GM12878 (cell line): ENCODE results near the gene ASCC3. TPM values are rescaled to one million over a fixed set of nuclear protein-coding genes. Genes with fewer than 3 reads are reported as not detected.

Experiments used
- ATAC-seq: fragments of 200-7000 bp; cut with Tn5 transposase; 3 replicates; pipeline ENCODE4 v1.9.1; 2020; ENCODE audit warnings: mild to moderate bottlenecking, moderate library complexity
- BruUV-seq: library from RNA; stranded (reverse); fragments of 400-500 nt; replicated peaks from 2 replicates; lab custom pipeline; 2021; lab: Mats Ljungman, UMichigan
- CTCF ChIA-PET: fragments of 300-600 bp; sonication (Branson Sonifier 250); formaldehyde crosslinking; extraction: SDS; loops from one replicate; lab custom pipeline; 2021; ENCODE audit warnings: inconsistent platforms; lab: Yijun Ruan, JAX
- POLR2A ChIA-PET: fragments of 350-600 bp; formaldehyde crosslinking; extraction: SDS; loops from one replicate; lab custom pipeline; 2021; ENCODE audit warnings: inconsistent platforms; lab: Charles Lee
- RAD21 ChIA-PET: fragments of 300-600 bp; sonication (Branson Sonifier 250); formaldehyde crosslinking; loops from one replicate; lab custom pipeline; 2023; ENCODE audit warnings: antibody characterized with exemption; ENCODE audit not compliant: unreplicated experiment; lab: Charles Lee
- SMC1A ChIA-PET: fragments of 300-600 bp; sonication (Branson Sonifier 250); formaldehyde crosslinking; loops from one replicate; lab custom pipeline; 2023; ENCODE audit not compliant: unreplicated experiment, uncharacterized antibody; lab: Charles Lee
- DNase-seq: peaks from one replicate; pipeline ENCODE4 v3.0.0-alpha.2; 2011; ENCODE audit warnings: low read depth, low spot score
- FAIRE-seq: peaks from 3 replicates; lab custom pipeline; 2011; peaks lifted over from hg19 to GRCh38; lab: Jason Lieb, UNC
- H2AFZ ChIP-seq: 2 replicates; pipeline ENCODE4 v1.6.0; 2011; ENCODE audit warnings: low read depth, low read length, control low read depth; ENCODE audit not compliant: control insufficient read depth
- H3K27ac ChIP-seq: 2 replicates; pipeline ENCODE4 v1.5.1; 2011; ENCODE audit warnings: control low read depth; ENCODE audit not compliant: control insufficient read depth, insufficient read depth
- H3K27me3 ChIP-seq, 2 experiments: replicated peaks in 1 of 2; 2 replicates each; pipeline versions ENCODE4 v1.6.0 to v1.6.1; 2011; ENCODE audit warnings: low read length in 1 of 2; ENCODE audit not compliant: control insufficient read depth in 2 of 2, insufficient read depth in 2 of 2
- H3K36me3 ChIP-seq, 2 experiments: 2 replicates each; pipeline ENCODE4 v1.5.1; 2011; ENCODE audit warnings: low read length in 1 of 2; ENCODE audit not compliant: control insufficient read depth in 2 of 2, insufficient read depth in 2 of 2
- H3K4me1 ChIP-seq: 2 replicates; pipeline ENCODE4 v1.6.1; 2011; ENCODE audit warnings: mild to moderate bottlenecking, low read length, moderate library complexity, mixed read lengths; ENCODE audit not compliant: control insufficient read depth, insufficient read depth
- H3K4me2 ChIP-seq: 2 replicates; pipeline ENCODE4 v1.6.0; 2011; ENCODE audit warnings: control low read depth; ENCODE audit not compliant: control insufficient read depth, insufficient read depth
- H3K4me3 ChIP-seq: fragments of 200-600 bp; sonication (generic); 2 replicates; pipeline ENCODE4 v1.5.1; 2016
- H3K79me2 ChIP-seq: 2 replicates; pipeline ENCODE4 v1.6.0; 2011; ENCODE audit warnings: low read length; ENCODE audit not compliant: control insufficient read depth, insufficient read depth
- H3K9ac ChIP-seq: 2 replicates; pipeline ENCODE4 v1.8.0; 2011; ENCODE audit warnings: low read length, control low read depth, mixed read lengths; ENCODE audit not compliant: control insufficient read depth, insufficient read depth
- H3K9me3 ChIP-seq: replicated peaks from 3 replicates; pipeline ENCODE4 v1.5.1; 2011; ENCODE audit warnings: mild to moderate bottlenecking, low read length; ENCODE audit not compliant: control insufficient read depth, insufficient read depth
- H4K20me1 ChIP-seq: 2 replicates; pipeline ENCODE4 v1.6.0; 2011; ENCODE audit not compliant: control insufficient read depth, insufficient read depth
- IKZF2 ChIP-seq, 2 experiments: fragments of 450-650 bp; IDR thresholded peaks; 2 replicates each; pipeline ENCODE4 v1.6.1; 2017; ENCODE audit warnings: mild to moderate bottlenecking in 2 of 2, moderate library complexity in 2 of 2
- POU2F2 ChIP-seq: IDR thresholded peaks from 3 replicates; pipeline ENCODE4 v1.6.1; 2011; ENCODE audit warnings: low read depth, mild to moderate bottlenecking, low read length, borderline replicate concordance
- RCOR1 ChIP-seq: conservative IDR thresholded peaks from 2 replicates; pipeline ENCODE4 v1.6.1; 2012; ENCODE audit warnings: low read depth, low read length, improper control_type of control experiment
- RELB ChIP-seq: fragments of 450-650 bp; IDR thresholded peaks from 2 replicates; pipeline ENCODE4 v1.6.1; 2017; ENCODE audit warnings: low read depth, mild to moderate bottlenecking, moderate library complexity
- SP1 ChIP-seq: IDR thresholded peaks from one replicate; pipeline ENCODE4 v1.6.1; 2011; ENCODE audit warnings: low read depth, low read length
- ZBTB33 ChIP-seq: fragments of 450-650 bp; IDR thresholded peaks from 2 replicates; pipeline ENCODE4 v1.6.1; 2017; ENCODE audit warnings: mild to moderate bottlenecking
- ZNF217 ChIP-seq: fragments of 450-650 bp; IDR thresholded peaks from 2 replicates; pipeline ENCODE4 v1.6.1; 2017; ENCODE audit warnings: antibody characterized with exemption, mild to moderate bottlenecking
- WGBS: methylation state at CpG from one replicate; pipeline ENCODE4 v1.1.6; 2016; ENCODE audit warnings: low lambda C conversion rate; ENCODE audit not compliant: insufficient replicate concordance, insufficient coverage; ENCODE audit errors: missing lambda C conversion rate; 5-methylcytosine and 5-hydroxymethylcytosine counted together
- in situ Hi-C: fragments of 300-500 bp; cut with MboI; formaldehyde crosslinking; loops from 9 replicates; pipeline ENCODE4 v1.14.3; 2018; ENCODE audit warnings: mixed read lengths
- intact Hi-C: fragments of 100-400 bp; cut with micrococcal nuclease; formaldehyde crosslinking; loops from one replicate; pipeline ENCODE4 v1.14.2; 2022; ENCODE audit not compliant: unreplicated experiment
- polyA plus RNA-seq, 11 experiments: library from polyadenylated mRNA; depleted of rRNA in 4 of 11; unstranded in 6 of 11; stranded (reverse) in 5 of 11; fragments of >200 nt; fragmentation: Nextera tagmentation in 4 of 11; fragmentation: Illumina TruSeq in 1 of 11; extraction: Ambion mirVana in 4 of 11; extraction: Trizol in 1 of 11; gene quantifications; 1 replicate in 1 of 11; 2 replicates in 10 of 11; pipeline versions ENCODE4 v1.2.1 to v1.2.3, GENCODE V29; 2011 to 2016; ENCODE audit warnings: inconsistent platforms in 2 of 11, missing spikeins in 2 of 11, low read depth in 1 of 11
- total RNA-seq, 4 experiments: library from RNA; depleted of rRNA in 3 of 4; stranded (reverse); fragments of >200 nt in 3 of 4; fragmentation: Illumina TruSeq in 1 of 4; extraction: Trizol in 1 of 4; gene quantifications; 2 replicates each; pipeline versions ENCODE4 v1.2.1 to v1.2.3, GENCODE V29; 2013 to 2021

The ASCC3 gene
- total and polyA plus RNA-seq, 10 of the 15 experiments (the other 5 are each of a cell fraction or from before 2014, with no cell fraction given), result 19.9 to 76.2 (median 55.9) TPM

GRCh38 chr6:100470422-100471120 is 410.6 kb downstream of the ASCC3 start:
- no peaks in the 10 kb centered on the region for H3K79me2 ChIP-seq
- no peaks in the 10 kb centered on the region for H4K20me1 ChIP-seq
- H3K36me3 ChIP-seq, result no peaks in the 10 kb centered on the region
- peaks cover 14 to 20% of the 10 kb centered on the region in 2 experiments for H3K27me3 ChIP-seq
- DNase-seq (no peak), FAIRE-seq (no peak), ATAC-seq (no peak)
- SMC1A ChIA-PET, result interaction anchor here (1.4 kb wide), 1 partner anchor 124 kb away, joined by 3 read pairs; no protein-coding TSS in a partner anchor
- CTCF ChIA-PET, result interaction anchor here (0.7 to 1.4 kb wide), 4 partner anchors 10 to 469 kb away, joined by 3 to 6 read pairs (median 3); no protein-coding TSS in a partner anchor
- H3K27ac ChIP-seq, result no peak overlapping the region
- peaks cover 3% of the 10 kb centered on the region; the same call in 1 of the 3 replicates for H3K9me3 ChIP-seq
- no TSS peak for BruUV-seq
- POLR2A ChIA-PET, result no interaction called here
- intact Hi-C loops (no loop called here), in situ Hi-C loops (no loop called here)
- no peak for TF ChIP-seq SP1
- no peak for TF ChIP-seq RELB
- TF ChIP-seq ZNF217, result no peak
- no peak for TF ChIP-seq RCOR1
- no peak for TF ChIP-seq ZBTB33
- TF ChIP-seq POU2F2, result no peak
- no peak for TF ChIP-seq IKZF2 (IDR thresholded peaks at IDR 0.05)
- no peak overlapping the region for H2AFZ ChIP-seq
- RAD21 ChIA-PET, result interaction anchor here (1.1 kb wide), 1 partner anchor 10 kb away, joined by 3 read pairs; no protein-coding TSS in a partner anchor
- H3K4me3 ChIP-seq, result no peak overlapping the region
- no peak overlapping the region for H3K9ac ChIP-seq
- peaks cover 13% of the 10 kb centered on the region for H3K4me1 ChIP-seq
- H3K4me2 ChIP-seq, result no peak overlapping the region
- WGBS, result 62% methylated on average over 5 of the region's 5 CpGs
